Limb (tissue), 2 donors: ENCODE results near the gene NCOA7.
"Not testable (repeated sequence)": the region's sequence is repeated elsewhere in the genome, so short reads cannot be mapped to it uniquely, and the experiment has no call there.

ENCODE experiments used
- DNase-seq, 2 donors: peaks; one replicate each; pipeline ENCODE4 v3.0.0-alpha.2; 2016; ENCODE audit errors: extremely low spot score in 2 of 2

The NCOA7 gene

GRCh38 chr6:125918230-125918629 is 127.5 kb downstream of the NCOA7 start:
- DNase-seq = no peak

- peak in 1 of 2 donors; percentile 55 for DNase-seq
These were observed 128.2 kb downstream of the NCOA7 start for GRCh38 chr6:125918681-125919566.

- DNase-seq = no peak
These were observed 128.9 kb downstream of the NCOA7 start for GRCh38 chr6:125919618-125920017.

DNA sequence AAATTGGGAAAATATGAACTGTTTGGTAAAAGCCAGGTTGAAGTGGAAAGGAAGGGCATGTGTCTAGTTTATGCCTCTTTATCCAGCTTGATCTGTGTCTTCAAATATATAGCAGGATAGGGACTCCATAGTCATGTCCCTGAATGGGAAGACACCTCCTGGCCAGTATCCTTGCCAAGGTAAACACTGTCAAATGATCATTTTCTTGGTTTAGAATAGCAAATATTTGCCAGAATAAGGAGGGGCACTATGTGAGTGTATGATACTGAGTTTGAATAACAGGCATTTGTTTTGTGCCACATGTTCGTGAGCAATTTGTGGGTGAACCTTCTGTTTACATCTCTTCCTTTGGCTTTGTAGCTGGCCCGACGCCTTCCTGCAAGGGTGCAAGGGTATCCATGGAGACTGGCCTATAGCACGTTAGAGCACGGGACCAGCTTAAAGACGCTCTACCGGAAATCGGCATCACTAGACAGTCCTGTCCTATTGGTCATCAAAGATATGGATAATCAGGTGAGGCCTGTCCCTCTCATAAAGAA is 131.6 kb downstream of the NCOA7 start:
- DNase-seq = no peak

GRCh38 chr6:125923366-125923877 is 132.7 kb downstream of the NCOA7 start:
- DNase-seq = no peak

DNA sequence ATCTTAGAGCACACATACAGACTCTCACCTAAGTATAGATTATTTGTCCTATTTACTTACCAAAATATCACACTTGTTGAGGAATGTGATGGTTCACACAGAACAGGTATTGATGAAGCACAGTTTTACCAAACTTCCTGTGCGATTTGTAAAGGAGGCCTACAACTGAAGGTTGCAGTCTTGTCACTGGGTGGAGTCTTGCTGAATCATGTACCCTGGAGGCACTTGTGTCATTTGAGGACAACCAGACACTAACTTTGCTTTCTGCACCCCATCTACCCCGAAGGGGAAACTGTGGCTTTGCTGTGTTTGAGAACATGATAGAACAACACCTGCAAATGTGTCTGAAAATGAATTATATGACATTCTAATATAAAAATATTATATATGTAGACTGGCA is 133.4 kb downstream of the NCOA7 start:
- no peak for DNase-seq

DNA sequence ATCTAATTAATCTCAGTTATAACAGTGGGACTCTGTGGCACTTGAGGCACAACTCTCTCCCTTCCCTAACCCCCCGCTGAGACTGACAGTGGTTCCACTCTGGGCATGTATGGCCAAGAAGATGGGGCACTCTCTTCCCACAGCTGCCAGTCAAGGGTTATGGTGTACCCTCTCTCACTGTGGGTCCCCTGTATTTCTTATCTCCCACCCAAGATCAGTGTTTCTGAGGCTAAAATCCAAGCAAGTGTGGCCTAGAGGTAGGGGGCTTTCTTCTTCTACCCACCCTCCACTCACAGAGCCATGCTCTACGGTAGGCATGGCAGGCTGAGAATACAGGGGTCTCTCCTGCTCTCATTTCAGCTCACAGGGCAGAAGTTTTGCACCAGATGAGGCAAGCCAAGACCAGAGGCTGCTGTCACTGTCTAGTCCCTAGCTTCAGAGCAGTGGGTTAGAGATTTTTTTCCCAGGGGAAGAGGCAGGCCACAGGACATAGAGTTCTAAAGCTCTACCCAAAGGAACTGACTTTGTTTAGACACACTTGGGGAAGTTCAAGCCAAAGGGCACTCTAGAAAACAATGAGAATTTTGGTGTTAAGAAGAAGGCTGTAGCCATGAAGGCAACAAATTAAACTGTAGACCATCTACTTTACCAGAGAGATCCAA is 134.1 kb downstream of the NCOA7 start:
- no peak for DNase-seq

- DNase-seq = no peak
These were observed 136.0 kb downstream of the NCOA7 start for GRCh38 chr6:125926711-125927110.

DNA sequence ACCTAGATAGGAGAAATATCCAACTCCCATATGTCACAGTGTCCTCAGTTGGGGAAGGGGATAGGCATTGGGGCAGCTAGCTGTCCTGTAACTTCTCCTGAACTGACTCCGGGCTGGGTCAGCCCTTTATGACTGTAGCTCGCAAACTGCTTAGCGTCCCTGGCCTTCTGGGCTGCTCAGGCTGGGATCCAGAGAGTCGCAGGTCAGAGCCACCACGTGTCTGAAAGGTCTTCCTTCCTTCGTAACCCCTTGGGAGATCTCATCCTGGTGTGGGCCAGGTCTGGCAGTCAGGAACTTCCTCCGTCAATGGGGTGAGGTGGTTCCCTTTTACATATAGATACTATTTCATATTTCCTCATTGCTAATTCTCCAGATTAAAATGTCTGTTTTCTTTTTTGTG is 137.0 kb downstream of the NCOA7 start:
- no peak for DNase-seq

DNA sequence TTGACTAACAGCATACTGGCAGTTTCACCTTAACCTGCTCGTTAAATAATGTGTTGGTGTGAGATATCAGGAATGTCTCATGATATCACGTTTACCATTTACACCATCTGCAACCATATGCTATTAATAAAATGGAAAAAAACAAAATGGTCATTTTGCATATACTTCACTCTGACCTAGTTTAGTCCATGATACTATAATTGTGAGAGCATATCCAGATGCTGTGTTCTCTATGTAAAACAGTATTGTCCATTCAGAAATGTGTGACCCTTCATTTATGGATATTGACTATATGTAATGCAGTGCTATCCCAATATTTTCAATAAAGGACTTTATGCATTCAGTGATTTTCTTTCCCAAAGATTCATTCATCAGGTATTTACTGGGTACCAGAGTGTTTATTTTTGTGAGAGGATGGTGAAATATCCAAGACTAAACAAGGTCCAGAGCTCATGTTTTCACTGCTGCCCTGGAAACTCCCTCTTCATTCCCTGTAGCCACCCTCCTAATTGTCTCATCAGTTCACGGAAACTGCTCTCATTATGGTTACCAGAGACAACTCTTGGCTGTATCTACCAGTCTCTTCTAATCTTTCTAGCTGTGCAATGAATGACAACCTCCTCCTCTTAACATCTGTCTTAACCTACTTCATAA is 140.1 kb downstream of the NCOA7 start:
- DNase-seq = no peak

GRCh38 chr6:125931733-125932450 is 141.1 kb downstream of the NCOA7 start:
- DNase-seq = no peak

GRCh38 chr6:125932451-125932795 is 141.7 kb downstream of the NCOA7 start:
- no peak for DNase-seq

GRCh38 chr6:125935520-125935919 is 144.8 kb downstream of the NCOA7 start:
- not testable (repeated sequence) for DNase-seq

DNA sequence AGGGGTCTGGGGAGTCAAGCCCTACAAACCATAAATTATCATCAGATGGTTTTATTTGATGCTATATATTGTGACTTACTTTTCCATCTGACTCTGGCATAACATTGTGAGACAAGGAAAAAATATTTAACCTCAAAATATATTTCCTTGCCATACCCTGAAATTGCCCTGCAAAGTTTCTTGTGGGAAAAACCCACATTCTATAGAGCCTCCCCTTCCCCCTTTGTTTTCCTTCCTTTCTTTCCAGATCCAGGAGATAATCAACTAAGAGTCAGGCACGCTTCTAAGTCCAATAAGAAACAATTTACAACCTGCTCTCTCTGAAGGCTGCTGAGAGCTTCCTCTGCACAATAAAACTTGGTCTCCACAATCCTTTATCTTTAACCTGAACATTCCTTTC is 148.3 kb downstream of the NCOA7 start:
- no peak for DNase-seq

DNA sequence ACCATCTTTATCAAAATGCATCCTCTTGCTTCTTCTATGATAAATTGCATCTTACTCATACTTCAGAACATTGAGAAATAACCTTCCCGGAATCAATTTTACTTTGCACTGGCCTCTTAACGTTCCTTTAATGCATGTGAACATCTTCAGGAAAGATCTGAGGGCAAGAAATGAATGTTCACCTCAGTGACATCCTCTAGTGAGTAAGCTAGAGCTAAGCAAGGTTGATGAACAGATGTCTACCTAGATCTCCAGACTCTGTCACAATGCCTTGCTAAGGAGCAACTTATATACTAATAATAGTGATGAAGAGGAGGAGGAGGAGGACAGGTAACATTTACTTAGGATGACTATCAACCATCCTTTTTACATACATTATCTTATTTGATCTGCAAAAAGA is 149.0 kb downstream of the NCOA7 start:
- DNase-seq = no peak

GRCh38 chr6:125940247-125941041 is 149.7 kb downstream of the NCOA7 start:
- no peak for DNase-seq

GRCh38 chr6:125942672-125943527 is 152.1 kb downstream of the NCOA7 start:
- DNase-seq = no peak

GRCh38 chr6:125943528-125944433 is 153.0 kb downstream of the NCOA7 start:
- DNase-seq = no peak

- DNase-seq = no peak
These were observed 153.7 kb downstream of the NCOA7 start for GRCh38 chr6:125944434-125944816.
